GM06990 (cell line): Measurements from ENCODE around the gene CCDC88C.

Source experiments
- DNase-seq: peaks from one replicate; pipeline ENCODE4 v3.0.0-alpha.2; 2011; ENCODE audit not compliant: insufficient read length; ENCODE audit errors: extremely low read depth
- H3K27me3 ChIP-seq: replicated peaks from 2 replicates; pipeline ENCODE4 v1.6.0; 2011; ENCODE audit warnings: low read length; ENCODE audit not compliant: control insufficient read depth, insufficient read depth
- H3K36me3 ChIP-seq: 2 replicates; pipeline ENCODE4 v1.5.1; 2011; ENCODE audit warnings: low read length; ENCODE audit not compliant: control insufficient read depth, insufficient read depth
- H3K4me3 ChIP-seq: replicated peaks from 2 replicates; pipeline ENCODE4 v1.5.1; 2011; ENCODE audit warnings: low read depth, mild to moderate bottlenecking, control low read depth, low read length
- TF ChIP-seq, protein P1 (sequence below): IDR thresholded peaks from 2 replicates; pipeline ENCODE4 v1.5.1; 2011; ENCODE audit warnings: low read length, control low read depth, mild to moderate bottlenecking, inconsistent platforms; ENCODE audit not compliant: insufficient read depth, poor library complexity, severe bottlenecking

CCDC88C gene

GRCh38 chr14:91346838-91347173 is 70.8 kb downstream of the CCDC88C start:
- H3K4me3 ChIP-seq = no peak overlapping the region
- no peak for DNase-seq
- TF ChIP-seq, protein P1, sequence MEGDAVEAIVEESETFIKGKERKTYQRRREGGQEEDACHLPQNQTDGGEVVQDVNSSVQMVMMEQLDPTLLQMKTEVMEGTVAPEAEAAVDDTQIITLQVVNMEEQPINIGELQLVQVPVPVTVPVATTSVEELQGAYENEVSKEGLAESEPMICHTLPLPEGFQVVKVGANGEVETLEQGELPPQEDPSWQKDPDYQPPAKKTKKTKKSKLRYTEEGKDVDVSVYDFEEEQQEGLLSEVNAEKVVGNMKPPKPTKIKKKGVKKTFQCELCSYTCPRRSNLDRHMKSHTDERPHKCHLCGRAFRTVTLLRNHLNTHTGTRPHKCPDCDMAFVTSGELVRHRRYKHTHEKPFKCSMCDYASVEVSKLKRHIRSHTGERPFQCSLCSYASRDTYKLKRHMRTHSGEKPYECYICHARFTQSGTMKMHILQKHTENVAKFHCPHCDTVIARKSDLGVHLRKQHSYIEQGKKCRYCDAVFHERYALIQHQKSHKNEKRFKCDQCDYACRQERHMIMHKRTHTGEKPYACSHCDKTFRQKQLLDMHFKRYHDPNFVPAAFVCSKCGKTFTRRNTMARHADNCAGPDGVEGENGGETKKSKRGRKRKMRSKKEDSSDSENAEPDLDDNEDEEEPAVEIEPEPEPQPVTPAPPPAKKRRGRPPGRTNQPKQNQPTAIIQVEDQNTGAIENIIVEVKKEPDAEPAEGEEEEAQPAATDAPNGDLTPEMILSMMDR = no peak
- no peaks in the 10 kb centered on the region for H3K27me3 ChIP-seq
- H3K36me3 ChIP-seq = peaks cover 5% of the 10 kb centered on the region

DNA sequence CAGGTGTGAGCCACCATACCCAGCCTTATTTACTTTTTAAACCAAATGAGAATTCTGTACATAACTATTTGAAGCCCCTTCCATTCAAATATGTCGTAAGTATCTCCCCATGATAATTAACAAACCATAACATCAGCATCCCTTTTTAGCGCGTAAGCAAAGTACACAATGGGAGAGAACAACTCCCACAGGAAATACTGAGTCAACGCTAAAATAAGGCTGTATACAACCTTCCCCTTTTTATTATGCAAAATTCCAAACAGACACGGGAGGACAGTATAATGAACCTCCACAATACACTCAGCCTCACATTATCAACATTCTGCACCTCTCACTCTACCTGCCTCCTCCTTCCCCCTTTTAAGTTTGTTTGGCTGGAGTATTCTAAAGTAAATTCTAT is 73.5 kb downstream of the CCDC88C start:
- TF ChIP-seq, protein P1 = no peak
- H3K27me3 ChIP-seq = no peaks in the 10 kb centered on the region
- peaks cover 10% of the 10 kb centered on the region for H3K36me3 ChIP-seq
- no peak overlapping the region for H3K4me3 ChIP-seq
- no peak for DNase-seq

DNA sequence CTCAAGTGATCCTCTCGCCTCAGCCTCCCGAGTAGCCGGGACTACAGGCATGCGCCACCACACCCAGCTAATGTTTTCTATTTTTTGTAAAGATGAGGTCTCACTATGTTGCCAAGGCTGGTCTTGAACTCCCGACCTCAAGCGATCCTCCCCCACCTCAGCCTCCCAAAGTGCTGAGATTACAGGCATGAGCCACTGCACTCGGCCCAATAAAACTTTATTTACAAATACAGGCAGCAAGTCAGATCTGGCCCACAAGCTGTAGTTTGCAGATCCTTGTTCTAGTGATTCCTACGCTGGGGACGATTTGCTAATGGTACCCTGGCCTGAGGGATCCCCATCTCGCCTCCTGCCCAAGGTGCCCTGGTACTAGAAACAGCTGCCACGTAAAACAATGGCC is 74.6 kb downstream of the CCDC88C start:
- TF ChIP-seq, protein P1 = no peak
- Histone ChIP-seq H3K27me3 (no peaks in the 10 kb centered on the region), H3K36me3 (peaks cover 18% of the 10 kb centered on the region), H3K4me3 (no peak overlapping the region)
- no peak for DNase-seq

GRCh38 chr14:91342206-91342760 is 75.3 kb downstream of the CCDC88C start:
- peaks cover 24% of the 10 kb centered on the region for H3K36me3 ChIP-seq
- no peaks in the 10 kb centered on the region for H3K27me3 ChIP-seq
- DNase-seq = no peak
- TF ChIP-seq, protein P1 = no peak
- H3K4me3 ChIP-seq = no peak overlapping the region

- DNase-seq = no peak
- H3K36me3 ChIP-seq = peaks cover 27% of the 10 kb centered on the region
- H3K27me3 ChIP-seq = no peaks in the 10 kb centered on the region
- H3K4me3 ChIP-seq = no peak overlapping the region
- TF ChIP-seq, protein P1 = no peak
These were observed 75.9 kb downstream of the CCDC88C start for GRCh38 chr14:91341751-91342154.

- TF ChIP-seq, protein P1 = no peak
- no peak overlapping the region for H3K4me3 ChIP-seq
- no peak for DNase-seq
- no peaks in the 10 kb centered on the region for H3K27me3 ChIP-seq
- peaks cover 30% of the 10 kb centered on the region for H3K36me3 ChIP-seq
These were observed 76.3 kb downstream of the CCDC88C start for GRCh38 chr14:91341334-91341733.
